Measurements from ENCODE around the gene ACAP1.

ACAP1 gene

GRCh38 chr17:7398612-7399011 lies 62.3 kb downstream of the ACAP1 start:
- DNase-seq (ENCODE audit: low spot score in 2 of 2), result no peak
- no peaks in the 10 kb centered on the region for H3K27me3 Mint-ChIP-seq
- no peak for ATAC-seq (replicated peaks; ENCODE audit: extremely low read depth, poor library complexity, severe bottlenecking)
- no peak overlapping the region for H3K4me3 Mint-ChIP-seq
- no peak overlapping the region for H3K27ac Mint-ChIP-seq (ENCODE audit: low read depth)
- no peaks in the 10 kb centered on the region for H3K9me3 Mint-ChIP-seq
- H3K4me1 Mint-ChIP-seq, result peaks cover 23% of the 10 kb centered on the region
- H3K36me3 Mint-ChIP-seq (ENCODE audit: insufficient read depth), result peaks cover 2% of the 10 kb centered on the region
